CD4-positive, alpha-beta T cell treated with Interleukin-17A for 1 hour (primary cell): Measurements from ENCODE around the gene OBSL1.
A peak's percentile ranks its signal among the peaks of the same experiment; 100 is the strongest.

Experiments used
- DNase-seq: peaks from one replicate; pipeline ENCODE4 v3.0.0-alpha.2; 2020

OBSL1 gene

DNA sequence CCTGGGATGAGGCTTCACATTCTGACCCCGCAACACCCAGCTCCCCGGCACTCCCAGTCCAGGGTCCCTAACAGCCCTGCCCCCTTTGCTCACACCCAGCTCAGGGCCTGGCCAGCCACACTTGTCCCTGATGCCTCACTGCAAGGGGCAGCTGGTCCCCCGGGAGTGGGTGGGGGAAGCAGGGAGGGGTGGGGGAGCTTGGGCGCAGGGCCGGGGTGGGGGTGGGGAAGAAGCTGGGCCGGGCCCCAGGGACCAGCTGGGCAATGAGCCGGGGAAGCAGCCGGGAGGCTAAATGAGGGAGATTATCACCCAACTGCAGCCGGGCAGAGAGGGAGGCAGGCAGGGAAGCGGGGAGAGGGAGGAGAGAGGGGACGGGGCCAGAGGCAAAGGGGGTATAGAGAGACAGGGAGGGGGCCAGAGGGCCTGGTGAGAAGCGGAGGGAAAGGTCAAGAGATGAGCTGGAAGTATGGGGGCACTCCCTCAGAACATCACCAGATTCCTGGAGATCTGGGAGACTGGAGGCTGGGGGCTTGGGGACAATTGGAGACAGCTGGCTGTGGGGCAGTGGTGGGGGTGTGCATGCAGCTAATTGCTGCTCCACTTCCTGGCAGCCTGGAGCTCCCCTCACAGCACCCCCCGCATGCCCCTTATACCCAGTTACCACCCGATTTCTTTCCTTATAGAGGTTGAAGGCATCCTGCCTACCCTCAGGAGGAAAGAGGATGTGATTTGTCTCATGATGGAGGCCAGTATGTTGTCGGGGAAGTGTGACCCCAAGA, 59.6 kb downstream of the OBSL1 start:
- no peak for DNase-seq

DNA sequence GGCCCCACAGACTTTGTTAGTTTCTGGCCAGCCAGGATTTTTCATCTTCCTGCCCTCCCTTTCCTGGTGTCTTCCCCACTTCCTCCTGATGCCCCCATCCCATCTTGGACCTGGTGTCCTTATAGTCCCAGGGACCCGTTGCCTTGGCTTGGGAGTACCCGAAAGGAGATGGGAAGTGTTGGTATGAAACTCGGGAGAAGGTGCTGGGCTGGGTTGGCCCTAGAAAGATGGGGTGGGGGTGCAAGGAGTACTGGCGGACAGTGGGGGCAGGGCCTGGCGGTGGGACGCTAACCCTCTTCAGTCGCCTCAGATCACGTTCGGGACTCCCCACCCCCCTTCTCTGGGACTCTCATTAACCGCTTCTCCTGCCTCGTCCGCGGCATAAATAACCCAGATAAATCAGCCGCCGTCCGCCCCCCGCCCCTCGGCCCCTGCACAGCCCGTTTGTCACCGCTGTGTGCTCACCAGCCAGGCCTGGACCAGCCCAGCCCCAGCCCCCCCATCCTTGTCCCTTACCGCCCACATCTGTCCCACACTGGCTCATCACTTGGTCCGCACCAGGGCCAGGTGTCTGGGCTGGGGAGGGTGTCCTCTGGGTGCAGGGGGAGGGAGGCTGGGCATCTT, 60.7 kb downstream of the OBSL1 start:
- no peak for DNase-seq

DNA sequence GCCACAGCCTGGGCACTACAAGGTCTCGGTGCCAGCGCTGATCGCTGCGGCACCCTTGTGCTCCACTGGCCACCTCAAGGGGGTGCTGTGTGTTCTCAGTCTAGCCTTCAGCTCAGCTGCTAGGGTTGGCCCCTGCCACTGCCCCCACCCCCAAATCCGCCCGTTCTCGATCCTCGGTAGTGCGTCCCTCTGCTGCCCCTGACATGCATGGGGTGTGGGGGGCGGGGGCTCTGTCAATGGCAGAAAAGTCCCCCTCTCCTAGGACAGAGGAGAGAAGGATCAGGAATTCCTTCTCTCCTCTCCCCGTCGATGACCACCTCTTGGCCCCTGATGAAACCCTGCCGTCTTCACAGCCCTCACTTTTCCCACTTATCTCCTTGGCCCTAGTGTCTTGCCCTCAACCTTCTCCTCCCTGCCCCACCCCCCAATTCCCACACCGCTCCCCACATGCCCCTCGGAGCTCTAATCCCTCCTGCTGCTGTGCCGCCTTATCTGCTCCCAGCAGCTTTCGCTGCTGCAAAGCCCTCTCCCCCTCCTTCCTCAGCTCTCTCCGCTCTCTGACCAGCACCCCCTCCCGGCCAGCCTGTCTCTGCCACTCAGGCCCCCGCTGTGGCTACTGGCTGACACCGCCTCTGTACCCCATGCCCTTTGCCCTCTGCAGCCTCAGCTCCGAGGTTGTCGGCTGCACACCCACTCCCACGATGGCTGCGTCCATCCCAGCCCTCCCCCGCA, 61.4 kb downstream of the OBSL1 start:
- DNase-seq = peak; percentile 36

DNA sequence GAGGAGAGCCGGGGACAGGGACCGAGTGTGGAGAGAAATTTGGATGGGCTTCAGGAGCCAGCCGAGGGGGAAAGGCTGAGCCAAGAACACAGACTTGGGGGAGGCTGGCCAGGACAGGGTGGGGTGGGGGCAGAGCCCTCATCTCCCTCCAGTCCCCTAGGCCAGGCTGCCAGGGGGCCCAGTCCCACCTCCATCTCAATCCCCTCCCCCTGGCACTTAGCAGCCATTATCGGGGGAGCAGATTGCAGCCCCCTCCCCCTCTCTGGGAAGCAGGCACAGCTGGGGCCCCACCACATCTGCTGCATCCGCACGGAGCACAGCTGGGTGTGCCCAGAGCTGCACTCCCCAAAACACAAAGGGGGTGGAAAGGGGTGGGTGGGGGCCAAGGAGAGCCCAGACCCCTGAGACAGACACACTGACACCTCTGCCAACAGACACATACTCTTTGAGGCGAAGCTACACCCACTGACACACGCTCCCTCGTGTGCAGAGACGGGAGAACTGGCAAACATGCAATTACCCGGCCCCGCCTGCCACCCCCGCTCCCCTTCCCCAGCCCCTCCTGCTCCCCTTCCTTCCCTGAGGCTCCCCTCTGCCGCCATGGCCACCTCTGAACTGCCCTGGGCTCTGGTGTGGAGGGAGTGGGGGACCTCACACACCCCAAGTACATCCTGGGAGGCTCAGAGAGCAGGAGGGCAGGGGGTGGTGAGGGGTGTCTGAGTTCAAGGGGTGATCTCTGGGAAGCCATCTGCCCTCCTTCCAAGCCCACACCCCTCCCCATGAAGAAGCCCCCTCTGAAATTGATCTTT, 62.2 kb downstream of the OBSL1 start:
- no peak for DNase-seq

DNA sequence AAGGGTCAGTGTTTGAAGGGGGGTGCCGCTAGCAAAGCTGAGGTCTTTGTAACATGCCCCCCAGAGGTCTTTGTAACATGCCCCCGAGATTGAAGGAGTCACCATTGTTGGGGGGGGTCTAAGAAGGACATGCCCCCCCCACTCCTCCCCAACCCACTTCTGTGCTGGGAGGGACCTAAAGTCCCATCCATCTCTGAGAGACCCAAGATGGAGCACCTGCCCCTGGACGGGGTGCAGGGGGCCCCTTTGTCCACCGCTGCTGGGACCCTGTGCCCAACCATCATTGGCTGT, 63.0 kb downstream of the OBSL1 start:
- DNase-seq = no peak

DNA sequence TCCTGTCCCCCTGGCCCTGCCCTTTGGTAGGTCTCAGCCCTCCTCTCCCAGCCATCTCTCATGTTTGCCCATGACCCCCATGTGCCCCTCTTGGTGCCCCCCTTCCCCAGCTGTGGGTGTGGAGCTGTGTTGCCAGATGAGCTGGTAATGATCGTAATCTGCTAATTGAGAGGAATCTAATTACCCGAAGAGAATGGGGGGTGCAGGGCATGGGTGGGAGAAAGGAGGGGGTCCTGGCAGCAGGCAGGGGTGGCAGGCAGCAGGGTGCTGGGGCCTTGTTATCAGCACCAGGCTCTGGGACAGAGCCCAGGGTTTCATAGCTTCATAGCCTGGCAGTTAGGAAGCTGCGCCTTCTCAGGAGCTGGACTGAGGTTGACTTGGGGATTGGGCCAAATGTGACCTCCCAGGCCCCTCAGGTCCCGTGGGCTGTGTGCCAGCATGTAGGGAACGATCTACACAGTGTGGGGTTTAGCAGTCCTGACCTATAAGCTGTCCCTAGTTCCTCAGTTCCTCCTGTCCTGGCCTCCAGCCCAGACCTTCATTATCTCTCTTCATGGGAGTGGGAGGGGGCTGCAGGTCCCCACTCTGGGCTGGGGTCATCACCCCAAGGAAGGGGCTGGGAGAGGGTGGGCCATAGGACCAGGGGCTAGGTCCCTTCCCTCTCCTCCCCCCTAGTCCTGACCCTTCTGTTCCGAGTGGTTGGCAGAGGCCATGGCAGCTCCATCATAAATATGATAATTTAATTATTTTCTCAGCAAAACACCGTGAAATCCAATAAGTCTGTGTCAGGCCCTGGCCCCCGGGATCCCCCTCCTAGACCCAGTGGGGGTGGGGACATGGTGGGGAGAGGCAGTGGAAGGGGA, 63.5 kb downstream of the OBSL1 start:
- no peak for DNase-seq

DNA sequence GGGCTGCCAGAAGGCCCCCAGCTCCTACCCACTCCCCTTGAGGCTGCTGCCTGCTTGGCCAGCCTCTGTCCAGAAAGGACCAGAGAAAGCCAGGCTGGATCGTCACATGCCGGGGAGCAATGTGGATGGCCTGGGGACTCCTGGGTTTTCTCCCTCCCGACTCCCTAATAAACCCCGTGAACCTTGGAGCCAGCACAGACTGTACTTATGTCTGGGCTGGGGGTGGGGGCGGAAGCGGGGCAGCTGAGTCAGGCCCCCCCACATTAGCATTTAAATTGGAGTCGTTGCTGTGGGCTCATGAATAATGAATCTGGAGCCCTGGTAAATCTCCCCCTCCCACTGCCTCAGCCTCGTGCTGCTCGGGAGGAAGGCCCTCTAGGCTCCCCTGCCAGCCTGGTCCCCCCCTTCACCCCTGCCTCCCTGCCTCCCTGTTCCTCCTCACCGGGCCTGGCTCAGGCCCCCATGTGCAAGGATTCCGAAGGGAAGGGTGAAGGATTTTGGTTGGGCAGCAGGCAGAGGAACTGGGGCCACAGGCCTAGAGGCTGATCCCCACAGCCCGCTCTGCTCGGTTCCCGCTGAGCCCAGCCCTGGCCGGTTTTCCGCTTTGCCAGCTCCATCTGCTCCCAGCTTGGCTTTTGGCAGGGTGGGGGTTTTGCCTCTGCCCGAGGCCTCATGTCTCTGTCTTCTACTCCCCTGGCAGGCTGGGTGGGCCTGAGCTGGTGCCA, 64.4 kb downstream of the OBSL1 start:
- no peak for DNase-seq

DNA sequence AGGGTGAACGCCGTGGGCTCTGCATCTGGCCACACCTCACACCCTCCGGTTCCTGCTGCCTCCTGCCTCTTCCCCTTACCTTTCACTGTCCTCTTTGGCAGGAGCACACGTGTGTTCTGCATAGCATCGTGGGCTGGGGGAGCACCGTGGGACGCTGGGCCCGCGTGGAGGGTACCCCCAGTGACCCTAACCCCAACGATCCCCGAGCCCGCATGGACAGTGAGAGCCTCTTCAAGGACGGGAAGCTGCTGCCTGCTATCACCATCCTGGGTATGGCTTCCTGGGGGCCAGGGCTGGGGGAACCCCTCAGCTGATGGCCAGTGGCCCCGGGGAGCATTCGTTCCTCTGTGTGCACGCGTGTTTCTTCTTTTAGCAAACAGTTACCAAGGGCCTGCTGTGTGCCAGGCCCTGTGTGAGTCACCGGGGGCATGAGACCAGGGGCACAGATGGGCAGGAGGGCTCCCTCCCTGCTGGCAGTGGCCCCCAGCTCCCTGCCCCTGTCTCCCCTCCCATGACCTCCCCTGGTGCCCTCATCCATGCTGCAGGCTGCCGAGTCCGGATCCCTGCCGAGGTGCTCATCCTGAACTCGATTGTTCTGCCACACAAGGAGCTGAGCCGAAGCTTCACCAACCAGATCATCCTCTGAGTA, 65.1 kb downstream of the OBSL1 start:
- no peak for DNase-seq

DNA sequence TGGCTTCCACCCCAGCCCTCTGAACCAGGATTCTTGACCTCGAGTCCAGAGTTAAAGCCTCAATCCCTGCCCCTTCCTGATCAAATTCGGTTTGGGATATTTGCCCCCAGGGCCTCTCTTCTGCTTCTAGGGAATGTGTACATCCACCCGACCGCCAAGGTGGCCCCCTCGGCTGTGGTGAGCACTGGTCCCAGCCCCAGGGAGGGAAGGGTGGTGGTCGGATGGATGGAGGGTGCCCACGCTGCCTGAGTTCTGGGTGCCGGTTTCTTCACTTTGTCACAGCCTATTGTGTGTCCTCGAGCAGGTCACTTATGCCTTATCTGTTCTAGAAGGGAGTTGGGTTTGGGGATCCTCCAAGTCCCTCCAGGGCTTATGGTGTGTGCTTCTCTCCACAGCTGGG, 65.8 kb downstream of the OBSL1 start:
- DNase-seq = no peak

DNA sequence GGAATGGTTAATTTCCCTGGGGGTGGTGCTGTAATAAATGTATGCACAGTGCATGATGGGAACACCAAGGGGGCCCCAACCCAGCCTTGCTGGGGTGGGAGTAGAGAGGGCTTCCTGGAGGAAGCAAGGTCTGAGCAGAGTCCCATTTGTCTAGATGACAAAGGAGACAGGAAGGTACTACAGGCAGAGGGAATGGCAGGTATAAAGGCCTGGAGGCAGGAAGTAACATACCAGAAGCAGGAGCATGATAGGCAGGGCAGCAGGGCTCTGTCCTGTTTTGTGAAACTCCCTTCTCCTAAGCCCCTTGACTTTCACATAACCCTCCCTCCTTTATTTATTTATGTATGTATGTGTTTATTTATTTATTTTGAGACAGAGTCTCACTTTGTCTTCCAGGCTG, 68.7 kb downstream of the OBSL1 start:
- no peak for DNase-seq

DNA sequence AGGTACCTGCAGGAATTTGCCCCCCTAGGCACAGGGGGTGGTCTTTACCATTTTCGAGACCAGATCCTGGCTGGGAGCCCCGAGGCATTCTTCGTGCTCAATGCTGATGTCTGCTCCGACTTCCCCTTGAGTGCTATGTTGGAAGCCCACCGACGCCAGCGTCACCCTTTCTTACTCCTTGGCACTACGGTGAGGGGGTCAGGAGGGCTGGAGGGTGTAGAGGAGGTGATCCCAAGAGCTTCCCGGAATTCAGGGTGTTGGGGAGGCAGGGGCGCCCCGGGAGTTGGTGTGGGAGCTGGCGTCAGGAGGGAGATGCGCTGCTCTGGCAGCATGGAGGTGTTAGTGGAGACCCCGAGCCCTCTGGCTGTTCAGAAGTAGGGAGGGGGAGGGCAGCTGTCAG, 69.5 kb downstream of the OBSL1 start:
- no peak for DNase-seq
